OCI-LY7 (cell line): ENCODE results near the gene TJP3.

Experiments used
- CTCF ChIP-seq: fragments of 200-600 bp; sonication (generic); conservative IDR thresholded peaks from 2 replicates; pipeline ENCODE4 v1.5.1; 2014; ENCODE audit warnings: mild to moderate bottlenecking, antibody characterized with exemption, low read length, moderate library complexity, mixed read lengths
- EZH2phosphoT487 ChIP-seq: fragments of 200-600 bp; sonication (generic); IDR thresholded peaks from 2 replicates; pipeline ENCODE4 v1.6.1; 2018; ENCODE audit warnings: low read depth, borderline replicate concordance, mild to moderate bottlenecking, mixed run types, antibody characterized with exemption, low read length, moderate library complexity, mixed read lengths

- TF ChIP-seq CTCF: no peak
- TF ChIP-seq EZH2phosphoT487: no peak
These were observed 81.0 kb downstream of the TJP3 start for GRCh38 chr19:3788996-3789778.
